ENCODE data around the gene CLRN3. TPM values are rescaled to one million over a fixed set of nuclear protein-coding genes. Genes with fewer than 3 reads are reported as not detected.

The CLRN3 gene
- total RNA-seq, 3 donors from 2014 or later = 0.98 TPM; not detected in 2

- no peaks in the 10 kb centered on the region for H3K4me1 ChIP-seq
- H3K4me3 ChIP-seq = no peak overlapping the region
- no peaks in the 10 kb centered on the region for H3K9me3 ChIP-seq
- peak overlapping the region in 1 of 2 donors; percentile 48 for H3K27ac ChIP-seq
- intact Hi-C loops (cut with DNase I; ENCODE audit: low total_unique reads) = no loop called here
- H3K27me3 ChIP-seq = no peaks in the 10 kb centered on the region
- TF ChIP-seq POLR2AphosphoS5 (IDR thresholded peaks at IDR 0.05) = no peak
- no peak for TF ChIP-seq POLR2A (IDR thresholded peaks at IDR 0.05)
- no peak for TF ChIP-seq CTCF (IDR thresholded peaks at IDR 0.05)
- H3K36me3 ChIP-seq = no peaks in the 10 kb centered on the region
- DNase-seq (ENCODE audit: low spot score in 2 of 2) = no peak
Observed at GRCh38 chr10:127889605-127890195, 3.0 kb downstream of the CLRN3 start.

- intact Hi-C loops (cut with DNase I; ENCODE audit: low total_unique reads) = no loop called here
- Histone ChIP-seq H3K4me3 (no peak overlapping the region), H3K9me3 (no peaks in the 10 kb centered on the region), H3K27ac (peak overlapping the region; percentile 23 to 48), H3K36me3 (no peaks in the 10 kb centered on the region), H3K27me3 (no peaks in the 10 kb centered on the region), H3K4me1 (no peaks in the 10 kb centered on the region)
- TF ChIP-seq POLR2A (IDR thresholded peaks at IDR 0.05) (no peak), POLR2AphosphoS5 (IDR thresholded peaks at IDR 0.05) (no peak), CTCF (IDR thresholded peaks at IDR 0.05) (no peak)
- no peak for DNase-seq (ENCODE audit: low spot score in 2 of 2)
Observed at GRCh38 chr10:127888521-127889312, 4.0 kb downstream of the CLRN3 start.

- intact Hi-C loops (cut with DNase I; ENCODE audit: low total_unique reads) = no loop called here
- H3K36me3 ChIP-seq = no peaks in the 10 kb centered on the region
- no peak for TF ChIP-seq POLR2AphosphoS5 (IDR thresholded peaks at IDR 0.05)
- no peak for TF ChIP-seq CTCF (IDR thresholded peaks at IDR 0.05)
- TF ChIP-seq POLR2A (IDR thresholded peaks at IDR 0.05) = no peak
- no peak overlapping the region for H3K4me3 ChIP-seq
- no peaks in the 10 kb centered on the region for H3K9me3 ChIP-seq
- DNase-seq (ENCODE audit: low spot score in 2 of 2) = no peak
- no peaks in the 10 kb centered on the region for H3K27me3 ChIP-seq
- H3K27ac ChIP-seq = peak overlapping the region; percentile 11 to 40
- H3K4me1 ChIP-seq = no peaks in the 10 kb centered on the region
Observed at GRCh38 chr10:127887541-127888415, 5.0 kb downstream of the CLRN3 start.

GRCh38 chr10:127886371-127887051, 6.2 kb downstream of the CLRN3 start:
- DNase-seq (ENCODE audit: low spot score in 2 of 2) = no peak
- Histone ChIP-seq H3K4me3 (no peak overlapping the region), H3K9me3 (no peaks in the 10 kb centered on the region), H3K4me1 (no peaks in the 10 kb centered on the region), H3K27me3 (no peaks in the 10 kb centered on the region), H3K27ac (peak overlapping the region in 1 of 2 donors; percentile 12), H3K36me3 (no peaks in the 10 kb centered on the region)
- TF ChIP-seq POLR2AphosphoS5 (IDR thresholded peaks at IDR 0.05) (no peak), CTCF (IDR thresholded peaks at IDR 0.05) (no peak), POLR2A (IDR thresholded peaks at IDR 0.05) (no peak)
- intact Hi-C loops (cut with DNase I; ENCODE audit: low total_unique reads) = no loop called here

Measured in breast epithelium (tissue), 4 donors.